HG02571 (cell line): ENCODE data around the gene AKAP13.

Source experiments
- ATAC-seq: cut with Tn5 transposase; IDR thresholded peaks from one replicate; pipeline ENCODE4 v1.9.1; 2021; ENCODE audit warnings: mild to moderate bottlenecking, moderate library complexity; ENCODE audit not compliant: unreplicated experiment

The AKAP13 gene

GRCh38 chr15:85381850-85382751 lies 1.7 kb downstream of the AKAP13 start:
- no peak for ATAC-seq

GRCh38 chr15:85382942-85383341 lies 2.5 kb downstream of the AKAP13 start:
- no peak for ATAC-seq

GRCh38 chr15:85383470-85384148 lies 3.2 kb downstream of the AKAP13 start:
- no peak for ATAC-seq

- ATAC-seq, result no peak
These were observed 5.9 kb downstream of the AKAP13 start for GRCh38 chr15:85386261-85386660.

- ATAC-seq, result no peak
These were observed 8.3 kb downstream of the AKAP13 start for GRCh38 chr15:85388566-85389305.

DNA sequence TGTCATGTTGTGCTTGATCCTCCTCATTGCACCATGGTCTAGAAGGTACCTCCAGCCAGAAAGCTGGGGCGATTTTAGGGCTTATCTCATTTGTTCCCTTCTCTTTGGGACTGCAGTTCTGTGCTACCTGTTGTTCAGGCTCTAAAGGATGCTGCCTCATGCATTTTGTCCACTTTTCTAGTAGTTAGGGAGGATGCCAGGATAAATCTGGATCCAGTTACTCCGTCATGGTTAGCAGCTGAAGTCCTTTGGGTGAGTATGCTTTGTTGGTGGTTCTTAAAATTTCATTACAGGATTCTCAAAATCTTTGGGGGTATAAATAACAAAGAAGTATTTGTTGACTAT lies 8.9 kb downstream of the AKAP13 start:
- no peak for ATAC-seq

- no peak for ATAC-seq
These were observed 9.4 kb downstream of the AKAP13 start for GRCh38 chr15:85389772-85390171.

DNA sequence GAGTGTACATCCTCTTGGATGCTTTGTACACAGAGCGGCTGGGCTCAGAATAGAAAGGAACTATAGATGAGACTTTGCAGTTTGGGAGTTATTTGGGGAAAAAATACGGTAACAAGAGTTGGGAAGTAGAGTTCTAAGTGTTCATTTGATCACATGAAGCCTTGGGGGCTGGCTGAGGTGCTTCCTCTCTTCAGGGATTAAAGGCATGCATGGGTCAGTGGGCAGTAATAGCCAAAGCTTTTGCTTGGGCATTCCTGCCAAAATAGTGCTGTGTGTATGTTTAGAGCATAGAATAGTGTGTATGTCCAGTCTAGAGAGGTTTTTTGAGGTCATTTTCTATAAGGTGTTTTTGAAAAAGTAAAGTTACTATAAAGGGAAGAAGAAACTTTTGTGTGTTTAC lies 12.8 kb downstream of the AKAP13 start:
- ATAC-seq, result no peak

GRCh38 chr15:85394554-85395333 lies 14.3 kb downstream of the AKAP13 start:
- no peak for ATAC-seq

- ATAC-seq, result no peak
These were observed 16.2 kb downstream of the AKAP13 start for GRCh38 chr15:85396554-85396953.

DNA sequence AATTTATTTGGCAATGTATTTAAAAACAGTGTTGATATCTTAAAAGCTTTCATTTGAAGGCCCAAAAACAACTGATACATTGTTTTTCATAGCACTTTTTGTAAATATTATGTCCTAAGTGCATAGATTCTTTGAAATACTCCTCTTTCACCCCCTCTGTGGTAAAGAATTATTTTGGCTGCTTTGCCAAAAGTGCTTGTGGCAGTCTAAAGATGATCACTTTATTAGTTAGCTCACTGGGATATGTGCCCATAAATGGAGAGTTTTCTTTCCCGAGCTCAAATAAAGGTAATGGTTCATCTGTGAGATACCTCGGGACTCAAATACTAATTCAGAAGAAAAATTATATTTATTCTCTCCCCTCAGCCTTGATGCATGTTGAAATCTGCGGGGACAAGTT lies 16.7 kb downstream of the AKAP13 start:
- no peak for ATAC-seq

DNA sequence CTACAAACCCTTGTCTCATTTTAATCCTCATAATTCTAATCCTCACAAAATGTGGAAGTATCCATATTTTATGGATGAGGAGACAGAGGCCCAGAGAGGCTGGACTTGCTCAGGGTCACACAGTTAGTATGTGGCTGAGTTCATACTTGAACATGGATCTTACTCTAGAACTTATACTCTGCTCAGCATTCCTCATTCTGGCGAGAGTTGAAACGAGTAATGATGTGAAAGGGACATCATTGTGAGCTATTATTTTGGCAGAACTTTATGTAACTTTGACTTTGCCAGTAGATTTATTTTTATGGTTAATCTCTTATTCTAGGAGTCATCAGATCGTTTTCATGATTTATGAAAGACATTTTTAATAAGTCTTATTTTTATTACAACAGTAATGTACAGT lies 17.5 kb downstream of the AKAP13 start:
- no peak for ATAC-seq

GRCh38 chr15:85398822-85399221 lies 18.4 kb downstream of the AKAP13 start:
- ATAC-seq, result no peak

GRCh38 chr15:85399627-85400026 lies 19.2 kb downstream of the AKAP13 start:
- ATAC-seq, result no peak

DNA sequence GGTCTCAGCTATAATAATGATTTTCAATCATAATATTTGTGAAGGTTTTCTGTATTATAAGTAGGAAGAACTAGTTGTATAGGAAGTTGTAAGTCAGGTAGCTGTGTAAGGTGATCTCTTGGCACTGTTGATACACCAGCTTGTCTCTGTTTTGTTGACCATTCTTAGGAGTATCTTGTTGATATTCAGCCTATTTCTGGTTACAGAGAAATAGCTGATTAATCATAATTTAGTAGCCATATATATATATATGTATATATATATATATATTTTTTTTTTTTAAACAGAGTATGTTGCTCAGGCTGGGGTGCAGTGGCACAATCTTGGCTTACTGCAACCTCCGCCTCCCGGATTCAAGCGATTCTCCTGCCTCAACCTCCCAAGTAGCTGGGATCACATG lies 20.2 kb downstream of the AKAP13 start:
- no peak for ATAC-seq

DNA sequence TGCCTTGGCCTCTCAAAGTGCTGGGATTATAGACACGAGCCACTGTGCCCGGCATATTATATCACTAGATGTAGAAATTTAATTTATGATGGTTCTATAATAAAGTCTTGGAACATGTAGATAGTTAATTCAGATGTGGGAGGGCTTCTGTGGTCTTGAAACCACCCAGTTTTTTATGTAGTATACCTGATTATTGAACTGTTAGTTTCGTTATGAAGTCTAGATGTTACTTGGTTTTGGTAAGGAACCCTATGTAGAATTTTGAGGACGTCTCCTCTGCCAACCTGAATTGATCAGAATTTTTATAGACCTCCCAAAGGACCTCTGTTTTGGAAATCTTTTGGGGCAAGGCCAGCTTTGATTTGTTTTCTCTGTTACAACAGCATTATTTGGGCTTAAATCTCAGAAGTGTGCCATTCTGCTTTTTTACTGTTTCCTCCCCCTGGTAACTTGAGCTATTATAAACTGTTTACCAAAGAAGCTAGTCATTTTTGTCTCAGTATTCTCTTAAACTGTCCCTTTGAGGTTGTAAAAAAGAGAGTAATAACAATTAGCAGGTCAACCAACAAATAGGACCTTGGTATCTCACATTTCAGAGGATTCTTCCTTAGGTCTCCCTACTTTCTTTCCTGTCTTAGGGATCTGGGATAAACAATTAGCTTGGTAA lies 20.8 kb downstream of the AKAP13 start:
- no peak for ATAC-seq

DNA sequence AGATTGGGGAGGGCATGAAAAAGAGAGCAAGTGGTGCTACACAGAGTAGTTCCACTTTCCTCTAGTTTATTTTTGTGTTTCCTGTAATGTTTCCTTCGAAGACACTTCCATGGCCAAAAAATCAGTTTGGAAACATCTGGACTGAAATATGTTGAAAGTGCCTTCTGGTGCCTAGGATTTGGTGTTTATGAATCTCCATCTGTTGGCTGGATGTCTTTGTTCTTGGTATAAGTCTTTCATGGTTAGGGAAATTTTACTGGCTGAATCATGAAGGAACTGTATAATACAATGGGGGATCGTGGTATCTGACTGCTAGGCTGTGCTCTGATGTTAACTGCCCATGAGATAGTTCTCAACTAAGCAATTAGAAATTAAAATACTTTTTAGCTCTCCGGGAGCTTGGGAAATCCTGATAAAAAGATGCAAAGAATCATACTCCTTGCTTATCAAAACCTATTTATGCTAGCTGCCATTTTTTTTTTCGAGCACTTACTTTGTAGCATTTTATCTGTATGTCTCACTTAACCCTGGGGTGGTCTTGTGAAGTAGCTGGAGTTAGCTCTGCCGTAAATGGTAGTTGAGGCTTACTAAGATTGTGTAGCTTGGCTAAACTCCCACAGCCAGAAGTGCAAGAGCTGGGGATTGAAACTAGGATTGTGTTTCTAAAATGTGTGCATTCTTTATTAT lies 21.9 kb downstream of the AKAP13 start:
- ATAC-seq, result no peak

DNA sequence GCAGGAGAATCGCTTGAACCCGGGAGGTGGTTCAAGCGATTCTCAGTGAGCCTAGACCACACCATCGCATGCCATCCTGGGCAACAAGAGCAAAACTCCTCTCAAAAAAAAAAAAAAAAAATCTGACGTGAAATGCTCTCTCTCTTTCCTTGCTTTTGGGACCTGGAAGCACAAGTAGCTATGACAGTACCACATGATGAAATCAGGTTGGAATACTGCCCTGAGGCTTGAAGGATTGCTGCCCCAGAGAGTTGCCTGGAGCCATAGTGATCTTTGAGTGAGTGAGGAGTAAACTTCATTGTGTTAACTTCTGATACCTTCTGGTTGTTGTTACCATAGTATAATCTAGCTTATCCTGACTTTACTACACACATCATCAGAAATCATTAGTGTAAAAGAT lies 23.3 kb downstream of the AKAP13 start:
- no peak for ATAC-seq

DNA sequence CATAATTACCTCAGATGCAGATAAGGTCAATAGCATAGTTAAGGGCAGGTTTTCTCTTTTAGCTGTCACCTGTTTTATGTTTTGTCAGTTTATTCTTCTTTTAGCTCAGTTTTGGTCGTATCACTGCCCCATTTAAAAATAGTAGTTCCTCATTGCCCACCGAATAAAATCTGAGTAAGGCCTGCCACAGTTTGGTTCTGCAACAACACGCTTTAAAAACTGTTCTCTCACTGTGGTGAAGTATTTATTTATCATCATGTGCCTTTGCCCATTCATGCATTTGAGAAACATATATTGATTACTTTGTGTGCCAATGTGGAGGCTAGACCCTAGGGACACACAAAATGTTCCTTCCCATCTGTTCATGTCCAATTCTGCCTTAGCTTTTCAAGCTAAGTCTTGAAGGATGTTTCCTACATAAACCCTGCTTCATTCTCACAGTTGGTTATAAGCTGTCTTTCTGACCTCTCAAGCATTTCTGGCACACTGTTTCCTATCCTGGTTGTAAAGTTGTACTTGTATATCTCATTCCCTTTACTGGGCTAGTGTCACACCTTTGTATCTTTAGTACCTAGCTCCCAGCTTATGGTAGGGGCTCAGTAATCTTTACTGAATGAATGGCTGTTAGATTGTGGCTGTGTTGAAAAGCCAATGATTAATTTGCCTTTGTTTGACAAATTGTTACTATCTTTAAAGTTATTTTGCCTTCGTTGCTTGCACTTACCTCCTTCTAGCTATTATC lies 23.9 kb downstream of the AKAP13 start:
- ATAC-seq, result no peak
